HTERT RPE-1 (cell line): ENCODE measurements around the gene CDH13.

Experiments
- in situ Hi-C: fragments of 300-500 bp; cut with MboI; formaldehyde crosslinking; loops from 4 replicates; pipeline ENCODE4 v1.14.3; 2020; ENCODE audit warnings: low sequenced_read_pairs

Gene CDH13

GRCh38 chr16:82773018-82773417 is 146.2 kb downstream of the CDH13 start:
- in situ Hi-C loops, result no loop called here

GRCh38 chr16:82776470-82777146 is 149.8 kb downstream of the CDH13 start:
- in situ Hi-C loops, result no loop called here

- in situ Hi-C loops, result no loop called here
These were observed 156.0 kb downstream of the CDH13 start for GRCh38 chr16:82782715-82783251.

- in situ Hi-C loops, result no loop called here
These were observed 157.3 kb downstream of the CDH13 start for GRCh38 chr16:82783933-82784572.

- in situ Hi-C loops, result no loop called here
These were observed 157.8 kb downstream of the CDH13 start for GRCh38 chr16:82784573-82784968.

GRCh38 chr16:82788225-82788624 is 161.5 kb downstream of the CDH13 start:
- in situ Hi-C loops, result no loop called here

GRCh38 chr16:82788919-82789318 is 162.2 kb downstream of the CDH13 start:
- in situ Hi-C loops, result no loop called here

- in situ Hi-C loops, result no loop called here
These were observed 165.9 kb downstream of the CDH13 start for GRCh38 chr16:82792693-82793092.

- in situ Hi-C loops, result no loop called here
These were observed 166.9 kb downstream of the CDH13 start for GRCh38 chr16:82793528-82794245.

GRCh38 chr16:82796047-82796446 is 169.3 kb downstream of the CDH13 start:
- in situ Hi-C loops, result no loop called here

GRCh38 chr16:82801361-82801760 is 174.6 kb downstream of the CDH13 start:
- in situ Hi-C loops, result no loop called here

- in situ Hi-C loops, result no loop called here
These were observed 179.1 kb downstream of the CDH13 start for GRCh38 chr16:82805866-82806265.

GRCh38 chr16:82807311-82807710 is 180.5 kb downstream of the CDH13 start:
- in situ Hi-C loops, result no loop called here

- in situ Hi-C loops, result no loop called here
These were observed 181.3 kb downstream of the CDH13 start for GRCh38 chr16:82808036-82808435.

GRCh38 chr16:82810077-82810476 is 183.3 kb downstream of the CDH13 start:
- in situ Hi-C loops, result no loop called here

GRCh38 chr16:82814059-82814458 is 187.3 kb downstream of the CDH13 start:
- in situ Hi-C loops, result no loop called here

GRCh38 chr16:82819286-82819685 is 192.5 kb downstream of the CDH13 start:
- in situ Hi-C loops, result no loop called here

- in situ Hi-C loops, result no loop called here
These were observed 194.1 kb downstream of the CDH13 start for GRCh38 chr16:82820855-82821254.

GRCh38 chr16:82824408-82824807 is 197.6 kb downstream of the CDH13 start:
- in situ Hi-C loops, result no loop called here

GRCh38 chr16:82829301-82829700 is 202.5 kb downstream of the CDH13 start:
- in situ Hi-C loops, result no loop called here

- in situ Hi-C loops, result no loop called here
These were observed 204.2 kb downstream of the CDH13 start for GRCh38 chr16:82830944-82831343.

- in situ Hi-C loops, result no loop called here
These were observed 206.1 kb downstream of the CDH13 start for GRCh38 chr16:82832821-82833220.
